Activated T-cell treated with anti-CD3 and anti-CD28 coated beads, Interleukin-2, amount 50 U/mL, for 4 hours (primary cell): ENCODE measurements around the gene DNAI4. TPM values are rescaled to one million over a fixed set of nuclear protein-coding genes. Genes with fewer than 3 reads are reported as not detected.
"Not testable (repeated sequence)": the region's sequence is repeated elsewhere in the genome, so short reads cannot be mapped to it uniquely, and the experiment has no call there.

ENCODE experiments used
- ATAC-seq, 2 donors: fragments of 200-7000 bp; cut with Tn5 transposase; one replicate each; pipeline ENCODE4 v1.10.0; 2021
- DNase-seq: peaks from one replicate; pipeline ENCODE4 v3.0.0-alpha.2; 2020
- H3K27me3 Mint-ChIP-seq: one replicate; pipeline ENCODE4 v1.8.0; 2021; ENCODE audit warnings: low read depth, mixed read lengths
- H3K36me3 Mint-ChIP-seq: one replicate; pipeline ENCODE4 v1.8.0; 2022; ENCODE audit warnings: mixed read lengths; ENCODE audit not compliant: insufficient read depth
- H3K4me1 Mint-ChIP-seq: one replicate; pipeline ENCODE4 v1.8.0; 2021; ENCODE audit warnings: low read depth, mixed read lengths
- H3K4me3 Mint-ChIP-seq: one replicate; pipeline ENCODE4 v1.8.0; 2021; ENCODE audit warnings: mild to moderate bottlenecking, moderate library complexity, mixed read lengths
- H3K9me3 Mint-ChIP-seq: one replicate; pipeline ENCODE4 v1.8.0; 2021; ENCODE audit warnings: mixed read lengths
- total RNA-seq, 3 donors: library from RNA; stranded (reverse); gene quantifications; one replicate each; pipeline ENCODE4 v1.2.1, GENCODE V29; 2021

The DNAI4 gene
- total RNA-seq, 3 donors from 2014 or later, result 1.2 to 2.6 (median 1.3) TPM

- no peaks in the 10 kb centered on the region for H3K27me3 Mint-ChIP-seq
- DNase-seq (no peak), ATAC-seq (no peak)
- H3K36me3 Mint-ChIP-seq, result peaks cover 14% of the 10 kb centered on the region
- peaks cover 7% of the 10 kb centered on the region for H3K9me3 Mint-ChIP-seq
- H3K4me1 Mint-ChIP-seq, result peaks cover 6% of the 10 kb centered on the region
- H3K4me3 Mint-ChIP-seq, result no peak overlapping the region
These were observed 7.2 kb downstream of the DNAI4 start for GRCh38 chr1:66917476-66917875.

- Mint-ChIP-seq H3K4me1 (peaks cover 2% of the 10 kb centered on the region), H3K36me3 (peaks cover 14% of the 10 kb centered on the region), H3K4me3 (no peak overlapping the region), H3K27me3 (no peaks in the 10 kb centered on the region), H3K9me3 (peaks cover 7% of the 10 kb centered on the region)
- ATAC-seq (no peak), DNase-seq (no peak)
These were observed 8.3 kb downstream of the DNAI4 start for GRCh38 chr1:66916320-66916719.

GRCh38 chr1:66915203-66915602 lies 9.5 kb downstream of the DNAI4 start:
- not testable (repeated sequence) for H3K4me1 Mint-ChIP-seq, H3K9me3 Mint-ChIP-seq, H3K27me3 Mint-ChIP-seq

GRCh38 chr1:66893712-66894111 lies 30.9 kb downstream of the DNAI4 start:
- DNase-seq, result no peak
- Mint-ChIP-seq H3K36me3 (no peaks in the 10 kb centered on the region), H3K4me3 (no peak overlapping the region), H3K27me3 (peaks cover 4% of the 10 kb centered on the region), H3K9me3 (no peaks in the 10 kb centered on the region), H3K4me1 (no peaks in the 10 kb centered on the region)
- peak in 1 of 2 donors; percentile 41 for ATAC-seq

More at GRCh38 chr1:66915203-66915602, 9.5 kb downstream of the DNAI4 start:
- not testable (repeated sequence) for DNase-seq, H3K4me3 Mint-ChIP-seq, ATAC-seq
- H3K36me3 Mint-ChIP-seq, result peaks cover 12% of the 10 kb centered on the region

- no peak for ATAC-seq
- no peaks in the 10 kb centered on the region for H3K4me1 Mint-ChIP-seq
- no peaks in the 10 kb centered on the region for H3K9me3 Mint-ChIP-seq
- no peaks in the 10 kb centered on the region for H3K36me3 Mint-ChIP-seq
- H3K4me3 Mint-ChIP-seq, result no peak overlapping the region
- peaks cover 4% of the 10 kb centered on the region for H3K27me3 Mint-ChIP-seq
- no peak for DNase-seq
These were observed 34.0 kb downstream of the DNAI4 start for GRCh38 chr1:66890621-66891020.

- peaks cover 4% of the 10 kb centered on the region for H3K27me3 Mint-ChIP-seq
- no peaks in the 10 kb centered on the region for H3K9me3 Mint-ChIP-seq
- ATAC-seq, result no peak
- H3K4me1 Mint-ChIP-seq, result no peaks in the 10 kb centered on the region
- no peaks in the 10 kb centered on the region for H3K36me3 Mint-ChIP-seq
- no peak overlapping the region for H3K4me3 Mint-ChIP-seq
- no peak for DNase-seq
These were observed 35.6 kb downstream of the DNAI4 start for GRCh38 chr1:66889030-66889429.

GRCh38 chr1:66876664-66877063 lies 48.0 kb downstream of the DNAI4 start:
- Mint-ChIP-seq H3K27me3 (no peaks in the 10 kb centered on the region), H3K4me3 (no peak overlapping the region), H3K36me3 (peaks cover 5% of the 10 kb centered on the region), H3K9me3 (peaks cover 23% of the 10 kb centered on the region), H3K4me1 (no peaks in the 10 kb centered on the region)
- no peak for ATAC-seq
- no peak for DNase-seq

GRCh38 chr1:66873111-66873510 lies 51.5 kb downstream of the DNAI4 start:
- ATAC-seq, result no peak
- H3K9me3 Mint-ChIP-seq, result peaks cover 1% of the 10 kb centered on the region

GRCh38 chr1:66872024-66872423 lies 52.6 kb downstream of the DNAI4 start:
- not testable (repeated sequence) for H3K36me3 Mint-ChIP-seq, H3K4me1 Mint-ChIP-seq, ATAC-seq, DNase-seq, H3K4me3 Mint-ChIP-seq, H3K27me3 Mint-ChIP-seq, H3K9me3 Mint-ChIP-seq

More at GRCh38 chr1:66873111-66873510, 51.5 kb downstream of the DNAI4 start:
- Mint-ChIP-seq H3K36me3 (no peaks in the 10 kb centered on the region), H3K4me3 (no peak overlapping the region), H3K27me3 (no peaks in the 10 kb centered on the region), H3K4me1 (no peaks in the 10 kb centered on the region)
- no peak for DNase-seq

- DNase-seq (no peak), ATAC-seq (no peak)
- H3K4me3 Mint-ChIP-seq, result no peak overlapping the region
- H3K9me3 Mint-ChIP-seq, result no peaks in the 10 kb centered on the region
- no peaks in the 10 kb centered on the region for H3K27me3 Mint-ChIP-seq
- no peaks in the 10 kb centered on the region for H3K36me3 Mint-ChIP-seq
- no peaks in the 10 kb centered on the region for H3K4me1 Mint-ChIP-seq
These were observed 57.2 kb downstream of the DNAI4 start for GRCh38 chr1:66867501-66867900.

GRCh38 chr1:66860529-66860928 lies 64.1 kb downstream of the DNAI4 start:
- no peaks in the 10 kb centered on the region for H3K27me3 Mint-ChIP-seq
- no peaks in the 10 kb centered on the region for H3K9me3 Mint-ChIP-seq
- no peak overlapping the region for H3K4me3 Mint-ChIP-seq
- DNase-seq (no peak), ATAC-seq (no peak)
- H3K4me1 Mint-ChIP-seq, result no peaks in the 10 kb centered on the region
- H3K36me3 Mint-ChIP-seq, result no peaks in the 10 kb centered on the region

- Mint-ChIP-seq H3K27me3 (no peaks in the 10 kb centered on the region), H3K36me3 (peaks cover 11% of the 10 kb centered on the region), H3K4me1 (no peaks in the 10 kb centered on the region), H3K4me3 (no peak overlapping the region), H3K9me3 (peaks cover 13% of the 10 kb centered on the region)
- DNase-seq (no peak), ATAC-seq (no peak)
These were observed 71.3 kb downstream of the DNAI4 start for GRCh38 chr1:66853379-66853778.

- H3K36me3 Mint-ChIP-seq, result peaks cover 11% of the 10 kb centered on the region
- ATAC-seq (no peak), DNase-seq (no peak)
- peaks cover 13% of the 10 kb centered on the region for H3K9me3 Mint-ChIP-seq
- H3K4me1 Mint-ChIP-seq, result no peaks in the 10 kb centered on the region
- H3K27me3 Mint-ChIP-seq, result no peaks in the 10 kb centered on the region
- no peak overlapping the region for H3K4me3 Mint-ChIP-seq
These were observed 71.8 kb downstream of the DNAI4 start for GRCh38 chr1:66852870-66853269.

GRCh38 chr1:66850989-66851388 lies 73.7 kb downstream of the DNAI4 start:
- ATAC-seq, result no peak
- no peaks in the 10 kb centered on the region for H3K27me3 Mint-ChIP-seq
- H3K9me3 Mint-ChIP-seq, result peaks cover 13% of the 10 kb centered on the region
- no peak overlapping the region for H3K4me3 Mint-ChIP-seq
- no peaks in the 10 kb centered on the region for H3K4me1 Mint-ChIP-seq
- peaks cover 11% of the 10 kb centered on the region for H3K36me3 Mint-ChIP-seq
- no peak for DNase-seq

GRCh38 chr1:66848193-66848592 lies 76.5 kb downstream of the DNAI4 start:
- DNase-seq (no peak), ATAC-seq (no peak)
- no peaks in the 10 kb centered on the region for H3K4me1 Mint-ChIP-seq
- H3K4me3 Mint-ChIP-seq, result no peak overlapping the region
- H3K27me3 Mint-ChIP-seq, result no peaks in the 10 kb centered on the region
- H3K36me3 Mint-ChIP-seq, result peaks cover 11% of the 10 kb centered on the region
- peaks cover 13% of the 10 kb centered on the region for H3K9me3 Mint-ChIP-seq

GRCh38 chr1:66840929-66841328 lies 83.7 kb downstream of the DNAI4 start:
- Mint-ChIP-seq H3K9me3 (no peaks in the 10 kb centered on the region), H3K4me1 (peaks cover 16% of the 10 kb centered on the region), H3K27me3 (no peaks in the 10 kb centered on the region), H3K36me3 (peaks cover 1% of the 10 kb centered on the region), H3K4me3 (no peak overlapping the region)
- no peak for DNase-seq
- ATAC-seq, result no peak
